Activated CD8-positive, alpha-beta memory T cell treated with anti-CD3 and anti-CD28 coated beads, Interleukin-2, amount 50 U/mL, for 4 hours (primary cell): ENCODE results near the gene KIF16B.

Experiments
- DNase-seq: peaks from one replicate; pipeline ENCODE4 v3.0.0-alpha.2; 2020

The KIF16B gene

DNA sequence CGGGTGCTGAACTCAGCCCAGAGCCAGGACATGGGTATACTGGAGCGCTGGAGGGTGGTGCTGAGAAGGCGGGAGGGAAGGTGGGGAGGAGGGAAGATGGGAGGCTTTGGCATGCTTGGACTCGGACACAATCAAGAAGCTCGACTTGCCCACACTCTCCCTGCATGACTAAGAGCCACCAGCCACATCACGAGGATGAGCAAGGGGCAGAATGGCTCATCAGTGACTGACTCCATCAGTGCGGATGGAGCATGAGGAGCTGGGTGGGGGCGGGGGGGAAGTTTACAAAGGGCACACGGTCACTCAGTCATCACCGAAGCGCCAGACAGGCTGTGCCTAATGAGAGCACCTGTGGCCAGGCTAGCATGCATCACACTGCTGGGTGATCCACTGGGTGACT is 222.8 kb downstream of the KIF16B start:
- DNase-seq: no peak

DNA sequence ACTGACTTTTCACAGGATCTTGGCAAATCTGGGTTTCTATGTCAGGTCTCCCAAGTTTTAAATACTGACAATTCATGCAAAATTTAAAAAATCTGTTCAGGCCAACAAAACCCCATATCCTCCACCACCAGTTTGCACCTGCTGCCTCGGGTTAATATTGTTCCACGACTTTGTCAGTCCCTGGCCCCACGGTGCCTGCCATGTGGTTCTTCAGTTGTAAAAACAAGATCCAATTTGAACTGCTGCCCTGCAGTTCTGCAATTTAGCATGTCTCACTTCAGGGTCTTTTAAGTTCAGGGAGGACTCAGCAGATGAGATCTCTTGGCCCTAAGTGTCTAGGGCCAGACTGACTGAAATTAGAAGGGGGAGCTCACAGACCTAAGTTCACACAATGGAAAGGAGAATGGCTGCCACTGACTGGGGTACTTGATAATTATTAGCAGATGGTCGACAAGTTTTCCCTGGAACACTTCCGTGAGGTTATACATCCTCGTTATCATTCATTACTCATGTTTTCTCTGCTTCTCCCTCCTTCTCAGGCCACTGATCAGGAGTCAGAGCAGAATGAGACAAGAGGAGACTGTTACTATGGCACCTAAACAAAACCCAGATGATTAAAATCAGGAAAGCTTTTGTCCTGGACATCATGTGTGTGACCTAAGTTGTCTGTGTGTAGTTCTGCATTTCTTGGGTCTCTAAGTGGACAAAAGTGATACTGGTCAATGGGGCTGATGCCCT is 223.6 kb downstream of the KIF16B start:
- DNase-seq: no peak

DNA sequence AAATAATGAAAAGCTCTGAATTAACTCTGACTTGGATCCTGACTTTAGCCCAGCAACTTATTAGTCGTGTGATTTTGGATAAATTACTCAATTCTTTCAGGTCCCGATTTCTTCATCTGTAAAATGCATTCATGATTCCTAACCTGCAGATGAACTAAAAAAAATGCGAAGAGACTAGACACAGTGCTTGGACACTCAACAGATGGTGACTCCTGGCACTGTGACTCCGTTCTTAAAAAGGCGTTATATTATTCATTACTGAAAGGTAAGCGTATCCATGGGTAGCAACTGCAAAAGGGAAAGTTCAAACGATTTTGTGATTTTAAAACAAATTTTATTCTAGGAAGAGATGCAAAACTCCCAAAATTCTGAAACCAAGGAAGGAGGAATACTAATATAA is 226.3 kb downstream of the KIF16B start:
- DNase-seq: no peak

DNA sequence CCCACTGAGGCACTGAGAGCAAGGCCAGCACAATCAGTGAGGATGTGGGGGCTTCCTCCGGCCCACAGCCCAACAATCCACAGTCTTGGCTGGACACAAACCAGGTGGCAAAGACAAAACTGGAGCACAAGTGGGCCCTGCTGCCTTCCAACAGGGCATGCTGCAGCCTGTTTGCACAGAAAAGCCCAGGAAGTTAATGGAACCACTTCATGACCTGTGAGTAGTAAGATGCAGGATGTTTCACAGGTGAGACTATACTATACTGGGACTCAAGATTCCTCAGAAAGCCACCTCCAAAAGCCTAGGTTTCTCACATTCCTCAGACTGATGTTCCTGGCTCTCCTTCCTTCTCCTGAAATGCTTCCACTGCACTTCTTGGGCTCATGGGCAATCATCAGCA is 235.5 kb downstream of the KIF16B start:
- no peak for DNase-seq

DNA sequence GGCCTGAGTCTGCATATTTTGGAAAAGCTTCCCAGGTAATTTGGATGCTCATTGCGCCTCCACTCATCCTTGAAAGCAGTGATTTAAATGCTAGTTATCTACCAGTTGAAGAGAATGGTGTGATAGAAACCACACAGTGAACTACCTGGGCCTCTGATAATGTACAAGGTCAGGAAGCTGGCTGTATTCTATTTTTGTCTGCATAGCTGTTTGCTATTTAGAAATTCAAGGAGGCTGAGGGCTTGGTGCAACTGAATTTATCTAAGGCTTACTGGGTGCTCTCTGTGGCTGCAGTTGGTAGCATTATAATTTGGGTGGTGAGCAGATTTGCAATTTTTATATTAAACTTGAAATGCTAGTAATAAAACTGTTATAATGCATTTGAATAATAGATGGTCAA is 245.6 kb downstream of the KIF16B start:
- no peak for DNase-seq

DNA sequence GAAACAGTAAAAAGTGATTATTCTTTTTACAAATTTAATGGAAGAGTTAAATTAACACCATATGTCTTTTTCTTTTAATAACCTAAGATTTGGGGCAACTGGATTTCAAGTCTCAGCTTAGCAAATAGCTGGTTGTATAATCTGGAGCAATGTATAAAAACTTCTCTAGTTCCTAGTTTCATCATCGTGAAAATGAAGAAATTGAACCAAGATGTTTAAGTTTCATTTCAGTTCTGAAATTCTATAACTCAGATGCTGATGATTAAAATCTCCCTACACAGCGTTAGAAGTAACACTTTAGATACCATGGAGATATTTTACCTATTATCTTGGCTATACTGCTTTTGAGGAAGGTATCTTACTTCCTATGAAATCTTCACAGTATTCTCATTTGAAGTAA is 252.0 kb downstream of the KIF16B start:
- no peak for DNase-seq

DNA sequence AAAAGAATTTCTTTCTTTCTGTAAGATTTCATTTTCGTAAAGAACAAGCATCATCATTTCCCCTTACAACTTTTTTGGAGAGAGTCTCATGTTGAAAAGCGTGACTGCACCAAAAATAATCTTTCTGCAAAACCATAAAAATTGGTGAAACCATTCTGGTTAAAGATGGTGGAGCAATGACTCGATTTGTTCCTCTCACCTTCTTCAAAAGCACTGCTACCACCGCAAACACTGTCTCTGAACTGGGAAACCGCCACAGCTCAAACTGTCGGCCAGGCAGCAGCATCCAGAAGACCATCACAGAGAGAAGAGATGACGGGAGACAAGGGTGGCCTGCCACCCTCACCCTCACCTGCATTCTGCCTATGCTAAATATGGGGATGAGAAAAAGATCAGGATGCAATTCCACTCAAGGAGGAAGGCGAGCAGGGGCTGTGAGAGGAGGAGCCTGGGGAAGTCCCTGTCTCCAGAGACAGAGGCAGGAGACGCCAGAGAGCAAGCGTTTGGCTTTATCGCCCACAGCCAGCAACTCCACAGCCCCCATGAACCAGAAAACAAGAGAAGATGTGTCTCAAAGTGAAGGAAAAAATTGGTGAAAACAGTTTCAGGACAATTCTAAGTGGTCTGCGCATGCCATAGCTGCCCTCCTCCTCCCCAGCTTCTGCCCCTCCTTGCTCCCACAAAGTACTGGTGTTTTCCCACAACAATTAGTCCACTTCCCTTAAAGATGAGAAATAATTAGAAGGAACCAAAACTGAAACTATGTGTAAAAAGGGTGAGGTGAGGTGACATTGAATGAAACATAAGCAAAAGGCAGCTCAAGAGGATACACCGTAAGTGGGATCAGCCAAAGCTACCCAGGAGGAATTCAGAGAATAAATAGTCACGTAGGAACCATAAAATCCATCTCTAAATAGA is 255.5 kb downstream of the KIF16B start:
- no peak for DNase-seq

DNA sequence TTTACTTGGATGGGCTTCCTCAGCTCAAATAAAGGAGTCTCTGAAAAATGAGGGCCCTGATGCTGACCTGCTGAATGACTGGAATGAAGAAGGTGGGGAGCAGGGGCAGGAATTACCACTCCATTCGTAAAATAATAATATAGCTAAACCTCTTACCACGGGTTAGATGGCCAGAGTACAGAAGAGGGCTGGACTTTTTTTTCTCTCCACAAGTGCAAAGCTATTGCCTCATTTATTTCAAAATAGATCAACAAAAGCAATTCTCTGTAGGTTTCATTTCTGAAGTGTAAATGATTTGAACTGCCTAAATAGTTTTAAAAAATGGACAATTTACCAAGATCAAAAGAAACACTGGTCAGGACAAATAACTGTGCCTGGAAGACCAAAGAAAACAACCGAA is 256.7 kb downstream of the KIF16B start:
- DNase-seq: no peak

DNA sequence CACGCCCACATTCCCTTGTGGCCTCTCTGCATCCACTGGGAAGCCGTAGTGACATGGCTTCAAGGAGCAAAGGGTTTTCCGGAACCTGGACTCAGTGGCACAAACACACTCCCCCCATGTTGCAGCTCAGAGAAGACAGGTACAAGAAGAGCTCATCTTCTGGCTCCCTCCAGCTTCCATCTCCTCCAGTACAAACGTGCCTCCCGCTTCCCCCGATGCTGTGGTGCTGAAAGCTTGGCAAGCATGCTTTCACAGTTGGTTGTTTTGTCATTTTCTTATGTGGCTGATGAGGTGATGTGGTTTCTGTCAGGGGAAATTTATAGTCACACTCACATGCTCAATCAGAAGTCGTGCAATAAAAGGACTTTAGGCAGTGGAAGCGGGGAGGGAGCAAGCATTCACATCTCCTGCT is 258.5 kb downstream of the KIF16B start:
- DNase-seq: no peak

DNA sequence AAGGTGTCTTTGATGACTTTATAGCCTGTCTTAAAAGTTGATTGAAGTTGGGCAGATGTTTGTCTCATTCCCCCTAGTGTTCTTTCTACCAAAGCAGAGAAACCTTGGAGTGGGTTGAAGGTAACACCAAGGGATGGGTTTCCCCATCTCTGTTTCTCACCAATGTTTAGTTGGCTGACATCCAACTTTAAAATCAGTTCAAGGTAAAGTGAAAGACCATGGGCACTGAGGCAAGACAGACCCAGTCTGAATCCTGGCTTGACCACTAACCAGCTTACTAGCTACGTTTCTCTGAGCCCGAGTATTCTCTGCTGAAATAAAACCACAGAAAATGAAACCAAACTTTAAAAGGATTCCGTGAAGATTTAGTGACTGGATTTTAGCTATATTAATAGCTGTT is 258.9 kb downstream of the KIF16B start:
- DNase-seq: no peak

DNA sequence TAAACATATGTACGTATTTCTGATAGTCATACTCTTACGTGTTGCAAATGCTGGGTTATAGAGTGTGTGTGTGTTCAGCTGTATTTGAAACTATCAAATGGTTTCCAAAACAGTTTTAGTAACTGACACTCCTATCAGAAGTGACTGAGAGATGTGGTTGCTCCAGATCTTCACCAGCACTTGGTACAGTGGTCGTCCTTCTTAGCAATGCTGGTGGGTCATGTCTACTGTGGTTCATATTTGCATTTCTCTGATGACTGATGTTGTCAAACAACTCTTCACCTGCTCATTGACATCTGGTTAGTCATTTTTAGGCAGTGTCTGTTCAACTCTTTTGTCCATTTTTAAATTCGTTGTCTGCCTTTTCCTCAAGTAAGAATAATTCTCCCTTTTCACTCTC is 259.3 kb downstream of the KIF16B start:
- no peak for DNase-seq

DNA sequence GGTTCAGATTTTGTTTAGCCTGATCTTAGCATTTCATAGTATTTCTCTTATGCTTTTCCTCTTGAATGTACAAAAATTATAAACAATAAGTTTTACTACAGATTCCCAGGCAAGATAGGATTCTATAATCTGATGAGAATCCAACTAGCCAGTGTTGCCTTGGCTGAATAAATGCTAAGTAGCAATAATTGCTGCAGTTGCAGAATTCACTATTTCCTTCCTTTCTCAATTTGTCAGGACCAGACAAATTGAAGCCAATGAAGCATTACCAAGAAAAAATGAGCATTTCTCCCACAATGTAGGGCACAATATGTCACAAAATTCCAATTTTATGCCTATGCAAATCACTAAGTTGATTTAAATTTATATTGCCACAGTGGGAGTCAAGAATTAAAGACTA is 260.2 kb downstream of the KIF16B start:
- DNase-seq: no peak

DNA sequence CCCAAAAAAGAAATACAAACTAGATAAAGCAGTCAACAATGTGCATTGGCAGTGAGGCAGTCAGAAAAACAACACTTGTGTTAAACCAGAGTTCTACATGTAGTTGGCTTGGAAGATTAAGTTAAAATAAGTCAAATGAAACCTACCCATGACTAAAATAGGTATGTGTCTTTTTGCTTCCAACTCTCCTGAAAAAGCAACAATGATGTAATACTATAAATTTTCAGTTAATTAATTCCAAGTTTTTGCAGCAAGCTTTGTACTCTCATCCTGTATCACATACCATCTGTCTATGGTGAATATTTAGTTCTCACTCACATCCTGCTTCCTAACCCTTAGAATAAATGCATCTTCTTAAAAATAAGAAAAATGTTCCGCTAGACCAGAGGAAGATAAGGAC is 261.5 kb downstream of the KIF16B start:
- no peak for DNase-seq

DNA sequence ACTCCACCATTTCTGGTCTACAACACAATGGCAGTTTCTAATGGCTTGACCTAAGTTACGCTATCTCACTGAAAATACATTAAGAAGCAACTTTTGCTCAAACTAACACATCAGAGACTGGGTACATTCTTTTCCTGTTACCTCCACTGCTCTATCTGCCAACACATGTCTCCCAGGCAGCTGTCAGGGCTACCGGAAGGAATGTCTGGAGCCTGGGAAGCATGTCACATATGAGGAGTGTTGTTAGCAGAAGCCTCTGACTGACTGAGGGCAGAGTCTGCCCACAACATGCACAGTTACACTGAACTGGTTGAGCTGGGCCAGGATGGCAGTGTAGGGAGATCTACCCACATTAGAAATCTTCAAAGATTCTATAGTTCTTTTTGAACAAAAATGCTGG is 264.5 kb downstream of the KIF16B start:
- DNase-seq: no peak

DNA sequence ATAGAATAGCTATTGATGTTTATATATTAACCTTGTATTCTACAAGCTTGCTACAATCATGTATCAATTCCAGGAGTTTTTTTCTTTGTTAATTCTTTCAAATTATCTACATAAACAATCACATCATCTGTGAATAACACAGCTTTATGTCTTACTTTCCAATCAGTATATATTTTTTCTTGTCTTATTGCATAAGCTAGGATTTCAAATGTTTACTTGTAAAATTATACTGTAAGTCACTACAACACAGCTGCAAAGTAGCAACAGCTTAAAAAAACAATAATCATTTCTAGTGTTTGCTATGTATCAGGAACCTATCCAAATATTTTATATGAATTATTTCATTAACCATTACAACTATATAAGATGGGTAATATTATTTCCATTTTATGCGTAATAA is 270.4 kb downstream of the KIF16B start:
- no peak for DNase-seq

DNA sequence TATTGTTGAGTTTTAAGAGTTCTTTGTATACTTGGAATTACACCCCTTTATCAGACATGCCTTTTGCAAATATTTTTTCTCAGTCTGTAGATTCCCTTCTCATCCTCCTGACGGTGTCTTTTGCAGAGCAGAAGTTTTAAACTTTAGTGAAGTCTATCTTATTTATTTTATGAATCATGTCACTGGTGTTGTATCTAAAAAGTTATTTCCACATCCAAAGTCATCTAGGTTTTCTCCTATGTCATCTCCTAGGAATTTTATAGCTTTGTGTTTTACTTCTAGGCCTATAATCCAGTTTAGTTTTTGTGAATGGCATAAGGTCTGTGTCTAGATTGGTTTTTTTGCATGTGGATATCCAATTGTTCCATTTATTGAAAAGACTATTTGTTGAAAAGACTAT is 271.3 kb downstream of the KIF16B start:
- DNase-seq: no peak

DNA sequence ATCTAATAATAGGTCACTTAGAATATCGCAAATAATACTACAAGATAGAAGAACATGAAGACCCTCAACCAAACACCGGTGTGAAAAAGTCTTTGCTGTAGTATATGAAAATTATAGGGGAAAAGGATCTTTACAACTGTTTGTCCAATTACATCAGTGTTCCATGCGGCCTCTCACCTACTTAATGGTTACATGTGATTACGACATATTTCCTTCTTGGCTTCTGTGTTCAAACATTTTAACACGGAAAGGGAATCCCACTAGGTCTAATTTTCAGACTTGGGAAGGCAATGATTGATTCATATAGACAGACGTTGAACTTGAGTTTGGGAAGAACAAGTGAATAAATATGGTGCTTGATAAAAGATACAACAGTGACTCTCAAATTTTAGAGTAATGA is 273.4 kb downstream of the KIF16B start:
- no peak for DNase-seq

DNA sequence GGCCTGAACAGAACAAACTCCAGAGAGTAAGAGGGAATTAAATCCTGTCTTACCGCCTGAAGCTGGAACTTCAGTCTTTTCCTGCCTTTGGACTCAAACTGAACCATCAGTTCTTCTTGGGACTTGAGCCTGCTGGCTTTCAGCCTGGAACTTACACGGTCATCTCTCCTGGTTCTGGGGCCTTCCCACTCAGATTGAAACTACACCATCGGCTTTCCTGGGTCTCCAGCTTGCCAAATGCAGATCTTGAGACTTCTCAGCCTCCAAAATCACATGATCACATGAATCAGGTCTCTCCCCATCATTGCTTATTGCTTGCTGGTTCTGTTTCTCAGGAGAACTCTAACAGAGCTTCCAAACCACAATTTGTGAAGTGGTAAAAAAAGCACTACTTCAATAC is 276.3 kb downstream of the KIF16B start:
- no peak for DNase-seq

DNA sequence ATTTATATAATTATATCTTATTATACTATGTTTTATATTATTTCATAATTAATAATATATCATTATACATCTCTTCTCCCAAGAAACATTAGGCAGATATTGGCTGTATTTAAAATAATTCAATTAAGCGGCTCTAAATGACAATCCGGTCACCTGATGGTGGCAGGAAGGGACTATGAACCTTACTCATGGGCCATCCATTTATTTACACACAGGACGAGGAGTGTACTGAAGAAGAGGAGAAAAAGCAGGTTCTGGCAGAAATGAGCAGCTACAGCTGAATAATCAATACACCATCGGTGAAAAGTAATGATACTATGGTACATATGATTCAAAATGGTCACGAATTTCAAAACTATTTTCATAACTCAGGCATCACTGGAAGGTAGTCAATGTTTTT is 277.7 kb downstream of the KIF16B start:
- DNase-seq: no peak

DNA sequence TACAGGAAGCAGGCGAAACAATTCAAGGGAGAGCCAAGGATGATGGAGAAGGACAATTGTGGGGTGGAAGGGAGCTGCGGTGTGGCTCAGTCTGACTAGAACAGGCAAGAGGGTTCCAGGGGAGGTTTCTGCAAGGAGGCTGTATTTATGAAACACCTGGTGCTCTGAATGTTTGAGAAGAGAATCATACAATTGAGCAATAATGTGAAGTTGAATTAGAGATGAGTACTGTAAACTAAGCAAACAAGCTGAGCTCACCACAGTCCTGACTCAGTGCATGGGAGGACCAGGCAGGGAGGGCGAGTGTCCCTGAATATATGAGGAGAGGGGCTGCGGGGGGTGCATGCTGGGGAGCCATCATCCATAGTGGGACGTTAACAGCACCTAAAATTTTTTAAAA is 279.7 kb downstream of the KIF16B start:
- DNase-seq: no peak

DNA sequence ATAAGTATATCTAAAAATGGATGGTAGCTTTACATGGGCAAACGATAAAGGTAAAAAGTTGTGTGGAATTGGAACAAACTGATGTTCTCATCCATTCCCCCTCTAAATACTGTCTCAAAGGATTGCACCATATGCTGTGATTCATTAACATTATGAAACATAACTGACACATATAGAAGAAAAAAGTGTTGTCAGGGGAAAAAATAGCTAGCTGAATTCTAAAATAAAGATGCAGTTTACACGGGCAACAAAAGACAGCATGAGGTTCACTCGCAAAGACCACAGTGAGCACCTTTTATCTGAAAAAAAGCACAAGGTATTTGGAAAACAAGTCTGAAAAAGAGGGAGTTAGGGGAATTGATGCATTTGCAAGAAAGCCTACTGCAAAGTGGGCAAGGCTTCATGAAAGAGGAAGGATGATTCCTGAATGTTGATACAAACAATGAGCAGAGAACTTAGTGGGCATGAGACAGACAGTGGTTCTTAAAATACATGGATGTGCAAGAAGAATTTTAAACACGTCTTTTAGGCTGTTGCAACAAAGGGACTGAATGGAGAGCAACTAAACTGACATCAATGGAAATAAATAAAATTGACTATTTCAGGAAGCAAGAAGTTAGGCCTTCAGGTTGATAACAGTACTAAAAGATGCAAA is 280.9 kb downstream of the KIF16B start:
- no peak for DNase-seq

DNA sequence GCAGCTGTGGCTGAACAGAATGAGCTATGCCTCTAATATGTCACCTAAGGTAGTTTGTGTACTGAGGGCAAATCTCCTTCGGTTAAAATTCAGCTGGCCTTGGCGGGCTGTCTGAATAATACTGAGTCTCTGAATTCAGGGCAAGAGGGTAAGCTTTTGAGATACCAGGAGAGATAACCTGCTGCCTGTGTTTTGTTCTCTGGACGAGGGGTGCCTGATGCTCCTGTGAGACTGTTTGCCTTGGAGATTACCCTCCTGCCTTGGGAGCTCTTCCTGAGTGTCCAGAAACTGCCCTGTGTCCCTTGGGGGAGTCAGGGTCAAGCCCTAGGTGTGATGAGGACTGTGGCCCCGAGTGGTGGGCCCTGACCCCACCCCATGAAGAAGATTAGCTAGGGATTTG is 282.9 kb downstream of the KIF16B start:
- DNase-seq: no peak

DNA sequence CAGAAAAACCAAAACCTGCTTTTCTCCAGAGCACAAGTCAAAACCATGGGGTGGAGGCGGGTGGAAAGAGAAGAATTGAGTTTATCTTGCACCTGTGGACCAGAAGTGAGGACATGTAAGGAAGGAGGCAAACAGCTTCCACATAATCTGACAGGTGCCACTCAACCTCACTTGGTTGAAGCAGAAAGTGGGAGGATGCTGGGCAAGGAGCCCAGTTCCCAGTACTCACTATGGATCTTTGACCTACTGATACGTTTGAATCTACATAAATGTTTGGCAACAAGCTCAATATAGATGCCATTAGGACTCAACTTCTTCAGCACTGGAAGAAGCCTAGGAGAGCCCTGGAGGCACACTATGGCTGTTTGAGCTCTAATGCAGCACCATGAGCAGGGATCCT is 285.5 kb downstream of the KIF16B start:
- no peak for DNase-seq

DNA sequence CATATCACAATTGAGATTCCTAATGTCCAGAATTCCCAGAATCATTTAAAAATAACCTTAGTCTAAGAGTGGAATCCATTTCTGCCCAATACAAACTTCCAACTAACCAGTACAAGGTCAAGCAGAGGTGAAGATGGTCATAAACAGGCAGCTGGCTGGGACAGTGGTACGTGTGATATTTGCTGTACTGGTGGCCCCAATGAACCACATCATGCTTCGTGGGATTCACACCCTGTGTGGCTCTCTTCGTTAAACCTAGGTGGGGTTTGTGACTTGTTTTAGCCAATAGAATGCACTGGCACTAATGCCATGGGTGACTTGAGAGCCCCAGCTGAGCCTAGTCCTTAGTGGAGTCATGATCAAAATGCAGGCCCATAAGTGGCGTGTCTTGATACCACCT is 286.6 kb downstream of the KIF16B start:
- DNase-seq: no peak
